CD4-positive, alpha-beta T cell (primary cell): ENCODE data around the gene L3HYPDH. TPM values are rescaled to one million over a fixed set of nuclear protein-coding genes. Genes with fewer than 3 reads are reported as not detected.

ENCODE experiments used
- ATAC-seq: fragments of 200-7000 bp; cut with Tn5 transposase; one replicate; pipeline ENCODE4 v1.10.0; 2022; ENCODE audit warnings: mild to moderate bottlenecking; ENCODE audit not compliant: poor library complexity
- CTCF ChIA-PET: fragments of 350-600 bp; sonication (Branson Sonifier 250); formaldehyde crosslinking; loops from one replicate; lab custom pipeline; 2021; ENCODE audit warnings: antibody characterized with exemption, inconsistent platforms; lab: Charles Lee
- POLR2A ChIA-PET: fragments of 350-600 bp; sonication (Branson Sonifier 250); formaldehyde crosslinking; loops from one replicate; lab custom pipeline; 2021; ENCODE audit warnings: antibody characterized with exemption, inconsistent platforms; lab: Charles Lee
- DNase-seq, 14 experiments: peaks; one replicate each; pipeline ENCODE4 v3.0.0-alpha.2; 2013 to 2020; ENCODE audit warnings: mixed read lengths in 2 of 14
- H3K27ac ChIP-seq, 2 donors: one replicate each; pipeline versions ENCODE4 v1.5.1 to v1.7.0; 2013; ENCODE audit warnings: low read length in 2 of 2, low read depth in 1 of 2, mild to moderate bottlenecking in 1 of 2
- H3K27me3 ChIP-seq, 2 experiments: 1 replicate in 1 of 2; 2 replicates in 1 of 2; pipeline versions ENCODE4 v1.6.1 to v1.7.0; 2013; ENCODE audit warnings: low read length in 2 of 2, control low read depth in 1 of 2, mild to moderate bottlenecking in 1 of 2, moderate library complexity in 1 of 2; ENCODE audit not compliant: insufficient read depth in 2 of 2, control insufficient read depth in 1 of 2
- H3K36me3 ChIP-seq: one replicate; pipeline ENCODE4 v1.6.1; 2013; ENCODE audit warnings: low read length, control low read depth; ENCODE audit not compliant: insufficient read depth
- H3K4me1 ChIP-seq: one replicate; pipeline ENCODE4 v1.6.1; 2013; ENCODE audit warnings: low read length, control low read depth; ENCODE audit not compliant: insufficient read depth
- H3K4me3 ChIP-seq: one replicate; pipeline ENCODE4 v1.5.1; 2013; ENCODE audit warnings: mild to moderate bottlenecking, low read length, moderate library complexity
- H3K9me3 ChIP-seq, 2 experiments: 1 replicate in 1 of 2; 2 replicates in 1 of 2; pipeline versions ENCODE4 v1.6.1 to v1.7.0; 2013; ENCODE audit warnings: low read length in 2 of 2, mild to moderate bottlenecking in 2 of 2, control low read depth in 1 of 2, moderate library complexity in 1 of 2; ENCODE audit not compliant: control insufficient read depth in 1 of 2, insufficient read depth in 1 of 2
- H3K27ac Mint-ChIP-seq: one replicate; pipeline ENCODE4 v1.8.0; 2020; ENCODE audit warnings: mixed read lengths
- H3K27me3 Mint-ChIP-seq: one replicate; pipeline ENCODE4 v1.8.0; 2021; ENCODE audit warnings: mixed read lengths
- H3K36me3 Mint-ChIP-seq: one replicate; pipeline ENCODE4 v1.8.0; 2021; ENCODE audit warnings: low read depth, mixed read lengths
- H3K4me1 Mint-ChIP-seq: one replicate; pipeline ENCODE4 v1.8.0; 2021; ENCODE audit warnings: low read depth, mixed read lengths
- H3K4me3 Mint-ChIP-seq: one replicate; pipeline ENCODE4 v1.8.0; 2020; ENCODE audit warnings: mild to moderate bottlenecking, mixed read lengths
- H3K9me3 Mint-ChIP-seq: one replicate; pipeline ENCODE4 v1.8.0; 2020; ENCODE audit warnings: mixed read lengths
- intact Hi-C, 2 experiments: fragments of 100-400 bp; cut with DNase I in 1 of 2; cut with micrococcal nuclease in 1 of 2; formaldehyde crosslinking; loops; one replicate each; pipeline versions ENCODE4 v1.15.1 to v1.9.0; 2023 to 2025; cut with DNase I, micrococcal nuclease
- total RNA-seq, 174 experiments: library from RNA in 2 of 174; stranded (reverse) in 2 of 174; gene quantifications; one replicate each; pipeline ENCODE4 v1.2.3 and lab custom pipeline; 2021 to 2026
- TF ChIP-seq, protein P1 (sequence below): fragments of 200-600 bp; IDR thresholded peaks from one replicate; pipeline ENCODE4 v1.8.0; 2022; ENCODE audit warnings: antibody characterized with exemption, mild to moderate bottlenecking

Gene L3HYPDH
- total RNA-seq, 2 experiments from 2014 or later: 10.6 to 11.1 TPM

DNA sequence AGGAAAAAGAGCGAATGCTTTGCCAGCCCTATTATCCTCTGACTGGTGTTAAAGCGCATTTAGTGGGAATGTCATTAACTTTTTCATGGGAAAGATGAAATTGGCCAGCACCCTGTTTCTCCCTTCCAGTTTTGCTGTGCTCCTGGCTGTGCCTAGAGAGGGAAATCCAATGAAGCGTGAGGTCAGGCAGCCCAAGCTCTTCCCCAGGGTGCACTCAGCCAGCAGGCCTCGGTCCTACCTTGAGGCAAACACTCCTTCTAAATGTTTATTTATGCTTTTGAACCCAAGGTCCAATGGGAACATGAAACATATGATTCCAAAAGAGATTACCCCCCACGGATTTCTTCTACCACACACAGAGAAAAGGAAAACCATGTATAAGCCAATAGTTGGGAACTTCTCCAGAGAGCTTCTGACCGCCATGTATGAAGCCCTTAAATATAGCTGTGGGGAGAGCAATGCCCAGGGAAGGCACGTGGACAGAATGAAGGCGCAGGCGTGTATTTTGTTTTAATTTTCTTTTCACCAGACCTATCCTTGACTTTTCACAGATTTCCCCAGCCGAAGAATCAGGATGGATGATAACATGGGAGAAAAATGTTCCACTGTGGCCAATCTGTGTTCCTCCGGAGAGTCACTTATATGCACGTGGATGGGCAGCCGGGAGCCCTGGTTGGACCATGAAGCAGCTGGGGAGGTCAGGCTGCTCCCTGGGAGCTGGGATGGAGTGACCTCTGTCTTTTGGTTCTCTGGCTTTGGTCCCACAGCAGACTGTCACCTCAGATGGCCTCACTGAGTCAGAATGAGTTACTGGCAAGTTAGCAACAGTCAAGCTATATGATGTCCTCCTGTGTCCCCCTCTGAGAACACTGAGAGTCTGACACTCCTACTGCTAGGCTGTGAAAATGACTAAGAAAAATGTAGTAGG lies 56.3 kb downstream of the L3HYPDH start:
- POLR2A ChIA-PET: no interaction called here
- intact Hi-C loops: no loop called here
- CTCF ChIA-PET: no interaction called here

DNA sequence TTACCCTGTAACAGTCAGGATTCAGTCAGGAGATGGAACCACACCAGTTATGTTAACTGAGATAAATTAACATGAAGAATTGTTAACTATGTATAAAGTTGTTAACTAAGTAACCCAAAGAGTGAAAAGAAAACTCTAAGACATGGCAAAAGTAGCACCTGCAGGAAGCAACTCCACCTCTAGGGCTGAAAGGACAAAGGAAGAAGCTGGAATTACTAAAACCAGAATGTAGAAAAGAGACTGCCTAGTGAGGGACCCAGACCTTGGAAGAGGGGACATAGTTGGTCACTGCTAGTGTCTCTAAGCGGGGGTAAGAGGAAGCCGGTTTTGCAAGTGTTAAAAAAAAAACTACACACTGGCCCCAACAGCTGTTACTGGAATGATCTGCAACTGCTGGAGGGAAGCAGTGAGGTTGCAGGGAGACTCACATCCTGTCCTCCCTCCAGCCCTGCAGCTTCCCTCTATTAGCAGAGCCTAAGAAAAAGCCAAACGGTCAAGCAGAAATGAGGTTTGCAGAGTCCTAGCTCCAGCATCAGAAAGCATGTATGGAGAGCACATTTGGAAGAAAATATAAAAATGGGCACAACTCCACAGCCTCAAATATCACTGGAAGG lies 58.8 kb downstream of the L3HYPDH start:
- Histone ChIP-seq H3K4me3 (no peak overlapping the region), H3K4me1 (no peaks in the 10 kb centered on the region), H3K36me3 (no peaks in the 10 kb centered on the region), H3K27ac (no peak overlapping the region), H3K9me3 (no peaks in the 10 kb centered on the region), H3K27me3 (no peaks in the 10 kb centered on the region)
- CTCF ChIA-PET: no interaction called here
- H3K27me3 Mint-ChIP-seq: no peaks in the 10 kb centered on the region
- H3K36me3 Mint-ChIP-seq: no peaks in the 10 kb centered on the region
- ATAC-seq (no peak), DNase-seq (no peak)
- TF ChIP-seq, protein P1, sequence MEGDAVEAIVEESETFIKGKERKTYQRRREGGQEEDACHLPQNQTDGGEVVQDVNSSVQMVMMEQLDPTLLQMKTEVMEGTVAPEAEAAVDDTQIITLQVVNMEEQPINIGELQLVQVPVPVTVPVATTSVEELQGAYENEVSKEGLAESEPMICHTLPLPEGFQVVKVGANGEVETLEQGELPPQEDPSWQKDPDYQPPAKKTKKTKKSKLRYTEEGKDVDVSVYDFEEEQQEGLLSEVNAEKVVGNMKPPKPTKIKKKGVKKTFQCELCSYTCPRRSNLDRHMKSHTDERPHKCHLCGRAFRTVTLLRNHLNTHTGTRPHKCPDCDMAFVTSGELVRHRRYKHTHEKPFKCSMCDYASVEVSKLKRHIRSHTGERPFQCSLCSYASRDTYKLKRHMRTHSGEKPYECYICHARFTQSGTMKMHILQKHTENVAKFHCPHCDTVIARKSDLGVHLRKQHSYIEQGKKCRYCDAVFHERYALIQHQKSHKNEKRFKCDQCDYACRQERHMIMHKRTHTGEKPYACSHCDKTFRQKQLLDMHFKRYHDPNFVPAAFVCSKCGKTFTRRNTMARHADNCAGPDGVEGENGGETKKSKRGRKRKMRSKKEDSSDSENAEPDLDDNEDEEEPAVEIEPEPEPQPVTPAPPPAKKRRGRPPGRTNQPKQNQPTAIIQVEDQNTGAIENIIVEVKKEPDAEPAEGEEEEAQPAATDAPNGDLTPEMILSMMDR: no peak
- intact Hi-C loops: no loop called here
- POLR2A ChIA-PET: no interaction called here
- H3K27ac Mint-ChIP-seq: no peak overlapping the region
- H3K4me3 Mint-ChIP-seq: no peak overlapping the region
- no peaks in the 10 kb centered on the region for H3K9me3 Mint-ChIP-seq
- H3K4me1 Mint-ChIP-seq: no peaks in the 10 kb centered on the region

More for the DNA sequence above, 56.3 kb downstream of the L3HYPDH start:
- Mint-ChIP-seq H3K4me3 (no peak overlapping the region), H3K27ac (no peak overlapping the region), H3K27me3 (no peaks in the 10 kb centered on the region), H3K36me3 (no peaks in the 10 kb centered on the region), H3K4me1 (no peaks in the 10 kb centered on the region), H3K9me3 (no peaks in the 10 kb centered on the region)
- Histone ChIP-seq H3K27ac (no peak overlapping the region), H3K9me3 (no peaks in the 10 kb centered on the region), H3K27me3 (no peaks in the 10 kb centered on the region), H3K4me1 (no peaks in the 10 kb centered on the region), H3K4me3 (no peak overlapping the region), H3K36me3 (no peaks in the 10 kb centered on the region)
- TF ChIP-seq, protein P1: no peak
- ATAC-seq: no peak
- no peak for DNase-seq

DNA sequence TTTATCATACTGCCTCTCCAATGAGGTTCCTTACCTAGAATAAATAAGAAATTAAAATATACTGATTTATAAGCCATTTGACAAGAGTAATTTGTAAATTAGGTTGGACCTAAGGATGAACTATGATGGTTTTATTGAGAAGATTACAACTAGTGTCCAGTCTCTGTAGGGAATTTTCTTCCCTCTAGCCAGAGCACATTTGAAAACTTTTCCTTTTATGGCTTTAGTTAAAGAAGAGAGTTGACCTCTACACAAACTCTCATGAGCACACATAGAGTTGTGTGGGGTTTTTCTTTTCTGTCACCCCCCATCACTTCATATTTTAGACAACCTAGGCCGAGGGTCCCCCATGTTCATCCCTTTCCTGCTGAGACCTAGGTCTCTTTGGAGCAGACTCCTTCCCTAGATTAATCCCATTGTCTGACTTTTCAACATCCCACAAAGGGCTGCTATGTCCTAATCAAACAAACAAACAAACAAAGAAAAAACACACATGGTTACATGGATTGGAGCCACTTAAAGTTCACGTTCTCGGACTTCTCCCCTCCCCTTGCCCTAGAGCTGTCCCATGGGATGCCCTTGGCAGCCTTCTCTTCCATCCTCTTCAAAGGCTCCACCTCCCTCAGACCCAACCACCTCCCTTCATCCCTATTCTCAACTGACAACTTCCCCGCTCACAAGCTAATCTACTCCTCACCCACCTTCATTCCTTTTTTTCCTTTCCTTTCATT lies 59.7 kb downstream of the L3HYPDH start:
- Mint-ChIP-seq H3K4me3 (no peak overlapping the region), H3K27me3 (no peaks in the 10 kb centered on the region), H3K27ac (no peak overlapping the region), H3K9me3 (no peaks in the 10 kb centered on the region), H3K4me1 (no peaks in the 10 kb centered on the region), H3K36me3 (no peaks in the 10 kb centered on the region)
- intact Hi-C loops: no loop called here
- POLR2A ChIA-PET: no interaction called here
- no peaks in the 10 kb centered on the region for H3K9me3 ChIP-seq
- DNase-seq (no peak), ATAC-seq (no peak)
- no peaks in the 10 kb centered on the region for H3K27me3 ChIP-seq
- CTCF ChIA-PET: no interaction called here
- no peaks in the 10 kb centered on the region for H3K4me1 ChIP-seq
- H3K27ac ChIP-seq: no peak overlapping the region
- no peaks in the 10 kb centered on the region for H3K36me3 ChIP-seq
- no peak overlapping the region for H3K4me3 ChIP-seq
- TF ChIP-seq, protein P1: no peak

Other genes starting within 250 kb of the L3HYPDH start
- under 1 TPM; 0.81 to 0.91 TPM for gene GPR135, start 19.0 kb downstream of the L3HYPDH start, total RNA-seq
- gene JKAMP, start 109 bp upstream of the L3HYPDH start, total RNA-seq: 1 to 10 TPM; 9.4 to 9.8 TPM
- gene CCDC175, start 92.4 kb upstream of the L3HYPDH start, total RNA-seq: not detected